Smooth muscle cell (in vitro differentiated cells): ENCODE data around the gene CENPM. TPM values are rescaled to one million over a fixed set of nuclear protein-coding genes. Genes with fewer than 3 reads are reported as not detected.

Source experiments
- DNase-seq: peaks from one replicate; lab custom pipeline; 2025; ENCODE audit not compliant: unreplicated experiment; lab: John Stamatoyannopoulos, UW
- H2AFZ ChIP-seq: fragments of 200-600 bp; sonication (generic); 2 replicates; pipeline ENCODE4 v1.6.0; 2016; ENCODE audit warnings: antibody characterized with exemption, low read depth, mild to moderate bottlenecking
- H3F3A ChIP-seq: fragments of 200-600 bp; sonication (generic); 2 replicates; pipeline ENCODE4 v1.6.0; 2017; ENCODE audit warnings: antibody characterized with exemption, low read depth
- H3K27ac ChIP-seq: fragments of 200-600 bp; sonication (generic); 2 replicates; pipeline ENCODE4 v1.5.1; 2016; ENCODE audit warnings: low read depth, mild to moderate bottlenecking
- H3K27me3 ChIP-seq: fragments of 200-600 bp; sonication (generic); 2 replicates; pipeline ENCODE4 v1.6.1; 2016; ENCODE audit warnings: low read depth, mild to moderate bottlenecking
- H3K36me3 ChIP-seq: fragments of 200-600 bp; sonication (generic); 2 replicates; pipeline ENCODE4 v1.5.1; 2016; ENCODE audit warnings: low read depth
- H3K4me1 ChIP-seq: fragments of 200-600 bp; sonication (generic); 2 replicates; pipeline ENCODE4 v1.5.1; 2016; ENCODE audit warnings: low read depth
- H3K4me2 ChIP-seq: fragments of 200-600 bp; sonication (generic); 2 replicates; pipeline ENCODE4 v1.6.0; 2016; ENCODE audit warnings: mild to moderate bottlenecking
- H3K4me3 ChIP-seq: fragments of 200-600 bp; sonication (generic); 2 replicates; pipeline ENCODE4 v1.5.1; 2016; ENCODE audit warnings: mild to moderate bottlenecking
- H3K79me2 ChIP-seq: fragments of 200-600 bp; sonication (generic); 2 replicates; pipeline ENCODE4 v1.6.0; 2016; ENCODE audit warnings: low read depth, mild to moderate bottlenecking
- H3K9ac ChIP-seq: fragments of 200-600 bp; sonication (generic); 2 replicates; pipeline ENCODE4 v1.6.0; 2016; ENCODE audit warnings: low read depth
- H3K9me3 ChIP-seq: fragments of 200-600 bp; sonication (generic); replicated peaks from 2 replicates; pipeline ENCODE4 v1.5.1; 2016; ENCODE audit warnings: low read depth
- H4K20me1 ChIP-seq: fragments of 200-600 bp; sonication (generic); 2 replicates; pipeline ENCODE4 v1.6.0; 2016; ENCODE audit warnings: low read depth
- CTCF ChIP-seq: fragments of 200-600 bp; sonication (generic); IDR thresholded peaks from 2 replicates; pipeline ENCODE4 v1.5.1; 2017; ENCODE audit warnings: borderline replicate concordance, mild to moderate bottlenecking, antibody characterized with exemption; ENCODE audit not compliant: insufficient read depth, poor library complexity, severe bottlenecking
- WGBS: methylation state at CpG from one replicate; pipeline ENCODE4 v1.1.7; 2016; ENCODE audit warnings: low lambda C conversion rate; 5-methylcytosine and 5-hydroxymethylcytosine counted together
- polyA plus RNA-seq: library from polyadenylated mRNA; unstranded; fragments of >200 nt; fragmentation: Nextera tagmentation; extraction: Ambion mirVana; gene quantifications from 2 replicates; pipeline ENCODE4 v1.2.1, GENCODE V29; 2016
- total RNA-seq: library from RNA; depleted of rRNA; stranded (reverse); fragments of >200 nt; gene quantifications from 2 replicates; pipeline ENCODE4 v1.2.3, GENCODE V29; 2014

The CENPM gene
- total and polyA plus RNA-seq, 2 experiments from 2014 or later, result 5.6 to 16.0 TPM

- no peaks in the 10 kb centered on the region for H3K36me3 ChIP-seq
- H3K79me2 ChIP-seq, result no peaks in the 10 kb centered on the region
- TF ChIP-seq CTCF, result no peak
- DNase-seq, result no peak
- no peak overlapping the region for H3K4me3 ChIP-seq
- no peak overlapping the region for H3K9ac ChIP-seq
- no peaks in the 10 kb centered on the region for H3K4me1 ChIP-seq
- H3K4me2 ChIP-seq, result no peak overlapping the region
- no peak overlapping the region for H2AFZ ChIP-seq
- no peaks in the 10 kb centered on the region for H3K9me3 ChIP-seq
- no peaks in the 10 kb centered on the region for H3K27me3 ChIP-seq
- H4K20me1 ChIP-seq, result peaks cover 34% of the 10 kb centered on the region
- WGBS, result 97% methylated on average over 15 of the region's 15 CpGs
- H3K27ac ChIP-seq, result no peak overlapping the region
- no peaks in the 10 kb centered on the region for H3F3A ChIP-seq
Observed at GRCh38 chr22:41902932-41903421, 44.0 kb downstream of the CENPM start.

- DNase-seq, result no peak
- Histone ChIP-seq H3K9me3 (no peaks in the 10 kb centered on the region), H3K4me3 (no peak overlapping the region), H3K36me3 (no peaks in the 10 kb centered on the region), H3K4me2 (no peak overlapping the region), H3K27me3 (no peaks in the 10 kb centered on the region), H2AFZ (no peak overlapping the region), H3K79me2 (no peaks in the 10 kb centered on the region), H3K4me1 (no peaks in the 10 kb centered on the region), H3K27ac (no peak overlapping the region), H4K20me1 (peaks cover 24% of the 10 kb centered on the region), H3K9ac (no peak overlapping the region), H3F3A (no peaks in the 10 kb centered on the region)
- 98% methylated on average over 7 of the region's 7 CpGs for WGBS
- TF ChIP-seq CTCF, result no peak
Observed at GRCh38 chr22:41902016-41902415, 44.9 kb downstream of the CENPM start.

GRCh38 chr22:41900652-41901312 is 46.2 kb downstream of the CENPM start:
- Histone ChIP-seq H4K20me1 (peaks cover 12% of the 10 kb centered on the region), H3K9ac (no peak overlapping the region), H2AFZ (no peak overlapping the region), H3K36me3 (no peaks in the 10 kb centered on the region), H3K4me3 (no peak overlapping the region), H3K4me1 (no peaks in the 10 kb centered on the region), H3F3A (no peaks in the 10 kb centered on the region), H3K27me3 (no peaks in the 10 kb centered on the region), H3K79me2 (no peaks in the 10 kb centered on the region), H3K9me3 (no peaks in the 10 kb centered on the region), H3K27ac (no peak overlapping the region), H3K4me2 (no peak overlapping the region)
- no peak for DNase-seq
- no peak for TF ChIP-seq CTCF
- WGBS, result 96% methylated on average over 8 of the region's 8 CpGs

- no peak overlapping the region for H2AFZ ChIP-seq
- TF ChIP-seq CTCF, result no peak
- H3K27me3 ChIP-seq, result no peaks in the 10 kb centered on the region
- WGBS, result 94% methylated on average over 13 of the region's 13 CpGs
- no peak overlapping the region for H3K4me2 ChIP-seq
- H3K36me3 ChIP-seq, result no peaks in the 10 kb centered on the region
- peaks cover 8% of the 10 kb centered on the region for H4K20me1 ChIP-seq
- H3K9me3 ChIP-seq, result no peaks in the 10 kb centered on the region
- H3K27ac ChIP-seq, result no peak overlapping the region
- H3K4me3 ChIP-seq, result no peak overlapping the region
- no peak for DNase-seq
- no peak overlapping the region for H3K9ac ChIP-seq
- H3K4me1 ChIP-seq, result no peaks in the 10 kb centered on the region
- no peaks in the 10 kb centered on the region for H3F3A ChIP-seq
- H3K79me2 ChIP-seq, result no peaks in the 10 kb centered on the region
Observed at GRCh38 chr22:41899992-41900651, 46.8 kb downstream of the CENPM start.
